ENCODE data around the gene TNFRSF8.

GRCh38 chr1:12104417-12104816 lies 41.3 kb downstream of the TNFRSF8 start:
- TF ChIP-seq CTCF (IDR thresholded peaks at IDR 0.05) (no peak), POLR2AphosphoS5 (IDR thresholded peaks at IDR 0.05) (no peak)
